Hepatocyte (in vitro differentiated cells): Measurements from ENCODE around the gene WDR81. TPM values are rescaled to one million over a fixed set of nuclear protein-coding genes. Genes with fewer than 3 reads are reported as not detected.
"Not testable (repeated sequence)": the region's sequence is repeated elsewhere in the genome, so short reads cannot be mapped to it uniquely, and the experiment has no call there.

ENCODE experiments used
- DNase-seq: peaks from one replicate; pipeline ENCODE4 v3.0.0-alpha.2; 2016; ENCODE audit warnings: low spot score
- H2AFZ ChIP-seq: fragments of 200-600 bp; sonication (generic); 2 replicates; pipeline ENCODE4 v1.6.0; 2016; ENCODE audit warnings: antibody characterized with exemption, mild to moderate bottlenecking
- H3K27ac ChIP-seq: fragments of 200-600 bp; sonication (generic); 2 replicates; pipeline ENCODE4 v1.5.1; 2016; ENCODE audit warnings: mild to moderate bottlenecking
- H3K27me3 ChIP-seq: fragments of 200-600 bp; sonication (generic); 2 replicates; pipeline ENCODE4 v1.6.1; 2016
- H3K36me3 ChIP-seq: fragments of 200-600 bp; sonication (generic); replicated peaks from 2 replicates; pipeline ENCODE4 v1.5.1; 2016; ENCODE audit warnings: low read depth; ENCODE audit not compliant: insufficient read depth
- H3K4me1 ChIP-seq: fragments of 200-600 bp; sonication (generic); 2 replicates; pipeline ENCODE4 v1.5.1; 2016; ENCODE audit warnings: mild to moderate bottlenecking, moderate library complexity; ENCODE audit not compliant: insufficient read depth
- H3K4me2 ChIP-seq: fragments of 200-600 bp; sonication (generic); 2 replicates; pipeline ENCODE4 v1.6.0; 2016
- H3K4me3 ChIP-seq: fragments of 200-600 bp; sonication (generic); 2 replicates; pipeline ENCODE4 v1.5.1; 2016; ENCODE audit warnings: mild to moderate bottlenecking
- H3K79me2 ChIP-seq: fragments of 200-600 bp; sonication (generic); 2 replicates; pipeline ENCODE4 v1.6.0; 2017; ENCODE audit warnings: mild to moderate bottlenecking
- H3K9me2 ChIP-seq: fragments of 200-600 bp; sonication (generic); replicated peaks from 2 replicates; pipeline ENCODE4 v1.6.0; 2017; ENCODE audit warnings: mild to moderate bottlenecking; ENCODE audit not compliant: insufficient read depth
- H3K9me3 ChIP-seq: fragments of 200-600 bp; sonication (generic); 2 replicates; pipeline ENCODE4 v1.5.1; 2016; ENCODE audit warnings: low read depth, mild to moderate bottlenecking
- H4K20me1 ChIP-seq: fragments of 200-600 bp; sonication (generic); 2 replicates; pipeline ENCODE4 v1.6.0; 2016; ENCODE audit warnings: mild to moderate bottlenecking; ENCODE audit not compliant: insufficient read depth, poor library complexity, severe bottlenecking
- EZH2 ChIP-seq: fragments of 200-600 bp; sonication (generic); IDR thresholded peaks from 2 replicates; pipeline ENCODE4 v1.6.1; 2016; ENCODE audit warnings: antibody characterized with exemption, mild to moderate bottlenecking, borderline replicate concordance
- EZH2phosphoT487 ChIP-seq: fragments of 200-600 bp; sonication (generic); IDR thresholded peaks from one replicate; pipeline ENCODE4 v1.6.1; 2018; ENCODE audit warnings: antibody characterized with exemption, mild to moderate bottlenecking, low read depth, moderate library complexity; ENCODE audit not compliant: unreplicated experiment, severe bottlenecking
- WGBS: methylation state at CpG from one replicate; pipeline ENCODE4 v1.1.6; 2016; ENCODE audit warnings: low lambda C conversion rate; ENCODE audit errors: missing lambda C conversion rate; 5-methylcytosine and 5-hydroxymethylcytosine counted together
- polyA plus RNA-seq: library from polyadenylated mRNA; unstranded; fragments of >200 nt; fragmentation: Nextera tagmentation; extraction: Ambion mirVana; gene quantifications from 2 replicates; pipeline ENCODE4 v1.2.1, GENCODE V29; 2016
- total RNA-seq: library from RNA; depleted of rRNA; stranded (reverse); fragments of >200 nt; gene quantifications from 2 replicates; pipeline ENCODE4 v1.2.3, GENCODE V29; 2014
- TF ChIP-seq, protein P1 (sequence below): fragments of 200-600 bp; sonication (generic); IDR thresholded peaks from 2 replicates; pipeline ENCODE4 v1.5.1; 2016; ENCODE audit warnings: antibody characterized with exemption, mild to moderate bottlenecking; ENCODE audit not compliant: poor library complexity

The WDR81 gene
- total and polyA plus RNA-seq, 2 experiments from 2014 or later: 24.0 to 24.4 TPM

DNA sequence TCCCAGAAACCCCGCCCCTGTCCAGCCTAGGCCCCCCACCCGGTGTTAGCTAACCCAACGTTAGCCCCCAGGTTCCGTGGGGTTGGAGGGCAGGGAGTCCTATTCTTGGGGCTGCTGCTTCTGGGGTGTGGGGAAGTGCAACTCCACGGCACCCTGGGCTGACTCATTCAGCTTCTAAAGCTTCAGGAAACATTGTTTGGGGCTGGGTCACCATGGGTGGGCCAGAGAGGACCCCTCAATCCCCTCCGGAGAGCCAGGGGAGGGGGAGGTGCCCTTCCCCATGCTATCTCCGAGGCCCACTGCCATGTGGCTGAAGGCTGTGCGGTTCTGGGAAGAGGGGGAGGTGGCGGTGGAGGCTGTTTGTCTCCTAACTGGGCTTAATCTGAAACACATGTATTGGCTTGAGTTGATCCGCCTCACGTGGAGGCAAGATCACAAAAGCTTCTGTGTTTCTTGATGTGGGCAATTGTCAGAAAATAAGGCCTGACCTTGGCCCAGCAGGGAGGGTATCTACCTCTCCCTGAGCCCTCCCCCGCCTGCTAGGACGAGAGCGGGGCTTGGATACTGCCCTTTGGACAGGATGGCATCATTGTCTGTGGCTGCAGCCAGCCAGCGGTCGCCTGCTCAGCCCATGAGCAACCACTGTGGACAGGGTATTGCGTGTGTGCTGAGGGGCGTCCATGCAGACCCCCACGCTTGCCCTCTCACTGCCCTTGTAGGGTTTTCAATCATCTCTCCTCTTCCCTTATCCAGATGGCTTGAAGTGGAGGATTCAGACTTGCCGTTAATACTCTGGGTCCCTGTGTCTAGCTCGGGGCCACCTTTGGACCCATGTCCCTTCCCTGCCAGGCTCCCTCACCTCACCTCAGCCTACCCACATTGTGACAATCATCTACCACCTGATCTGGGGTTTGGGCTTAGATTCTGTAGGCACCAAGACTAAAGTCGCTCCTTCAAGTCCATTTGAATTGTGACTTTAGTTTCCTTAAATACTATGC is 38.7 kb downstream of the WDR81 start:
- H3K9me2 ChIP-seq: no peaks in the 10 kb centered on the region
- peak; percentile 73 for DNase-seq
- no peaks in the 10 kb centered on the region for H4K20me1 ChIP-seq
- H3K4me1 ChIP-seq: peaks cover 23% of the 10 kb centered on the region
- 22% methylated on average over 21 of the region's 22 CpGs for WGBS
- peaks cover 23% of the 10 kb centered on the region for H3K79me2 ChIP-seq
- TF ChIP-seq EZH2 (no peak), EZH2phosphoT487 (no peak)
- TF ChIP-seq, protein P1, sequence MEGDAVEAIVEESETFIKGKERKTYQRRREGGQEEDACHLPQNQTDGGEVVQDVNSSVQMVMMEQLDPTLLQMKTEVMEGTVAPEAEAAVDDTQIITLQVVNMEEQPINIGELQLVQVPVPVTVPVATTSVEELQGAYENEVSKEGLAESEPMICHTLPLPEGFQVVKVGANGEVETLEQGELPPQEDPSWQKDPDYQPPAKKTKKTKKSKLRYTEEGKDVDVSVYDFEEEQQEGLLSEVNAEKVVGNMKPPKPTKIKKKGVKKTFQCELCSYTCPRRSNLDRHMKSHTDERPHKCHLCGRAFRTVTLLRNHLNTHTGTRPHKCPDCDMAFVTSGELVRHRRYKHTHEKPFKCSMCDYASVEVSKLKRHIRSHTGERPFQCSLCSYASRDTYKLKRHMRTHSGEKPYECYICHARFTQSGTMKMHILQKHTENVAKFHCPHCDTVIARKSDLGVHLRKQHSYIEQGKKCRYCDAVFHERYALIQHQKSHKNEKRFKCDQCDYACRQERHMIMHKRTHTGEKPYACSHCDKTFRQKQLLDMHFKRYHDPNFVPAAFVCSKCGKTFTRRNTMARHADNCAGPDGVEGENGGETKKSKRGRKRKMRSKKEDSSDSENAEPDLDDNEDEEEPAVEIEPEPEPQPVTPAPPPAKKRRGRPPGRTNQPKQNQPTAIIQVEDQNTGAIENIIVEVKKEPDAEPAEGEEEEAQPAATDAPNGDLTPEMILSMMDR: no peak
- peak overlapping the region; percentile 84 for H3K4me2 ChIP-seq
- peak overlapping the region; percentile 41 for H3K4me3 ChIP-seq
- H3K36me3 ChIP-seq: no peaks in the 10 kb centered on the region
- H3K27ac ChIP-seq: peak overlapping the region; percentile 95
- H3K27me3 ChIP-seq: no peaks in the 10 kb centered on the region
- no peaks in the 10 kb centered on the region for H3K9me3 ChIP-seq
- peak overlapping the region; percentile 13 for H2AFZ ChIP-seq

DNA sequence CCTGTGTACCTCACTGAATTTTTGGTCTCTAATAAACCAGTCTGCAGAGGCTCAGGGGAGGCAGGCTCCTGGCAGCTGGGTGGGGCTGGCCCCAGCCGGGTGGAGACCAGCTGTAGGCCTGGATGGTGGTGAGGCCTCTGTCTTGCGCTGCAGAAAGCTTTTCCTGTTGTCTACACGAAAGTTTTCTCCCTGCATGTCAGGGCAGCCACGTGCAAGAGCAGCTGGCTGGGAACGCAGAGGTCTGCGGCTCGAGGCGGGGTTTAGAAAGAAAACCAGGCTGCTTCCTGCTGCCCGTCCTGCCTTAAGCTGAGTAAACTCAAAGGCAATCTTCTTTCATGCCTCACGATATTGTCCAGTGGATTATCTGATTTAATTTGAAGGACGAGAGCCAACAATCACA is 39.8 kb downstream of the WDR81 start:
- WGBS: 12% methylated on average over 11 of the region's 11 CpGs
- DNase-seq: peak; percentile 83
- Histone ChIP-seq H3K27me3 (no peaks in the 10 kb centered on the region), H3K9me2 (no peaks in the 10 kb centered on the region), H3K4me2 (peak overlapping the region; percentile 84), H3K36me3 (no peaks in the 10 kb centered on the region), H3K27ac (peak overlapping the region; percentile 95), H4K20me1 (no peaks in the 10 kb centered on the region), H3K4me3 (no peak overlapping the region), H3K9me3 (no peaks in the 10 kb centered on the region), H3K4me1 (peaks cover 23% of the 10 kb centered on the region), H2AFZ (no peak overlapping the region), H3K79me2 (peaks cover 23% of the 10 kb centered on the region)
- TF ChIP-seq EZH2phosphoT487: no peak
- TF ChIP-seq, protein P1: no peak
- TF ChIP-seq EZH2: no peak

GRCh38 chr17:1764705-1765104 is 40.2 kb downstream of the WDR81 start:
- Histone ChIP-seq H3K79me2 (peaks cover 23% of the 10 kb centered on the region), H3K27ac (peak overlapping the region; percentile 95), H3K4me2 (peak overlapping the region; percentile 84), H3K4me1 (peaks cover 25% of the 10 kb centered on the region)
- not testable (repeated sequence) for H3K4me3 ChIP-seq, H3K36me3 ChIP-seq, H4K20me1 ChIP-seq, DNase-seq, H3K27me3 ChIP-seq, H3K9me2 ChIP-seq, H2AFZ ChIP-seq, H3K9me3 ChIP-seq
- 92% methylated on average over 7 of the region's 7 CpGs for WGBS

DNA sequence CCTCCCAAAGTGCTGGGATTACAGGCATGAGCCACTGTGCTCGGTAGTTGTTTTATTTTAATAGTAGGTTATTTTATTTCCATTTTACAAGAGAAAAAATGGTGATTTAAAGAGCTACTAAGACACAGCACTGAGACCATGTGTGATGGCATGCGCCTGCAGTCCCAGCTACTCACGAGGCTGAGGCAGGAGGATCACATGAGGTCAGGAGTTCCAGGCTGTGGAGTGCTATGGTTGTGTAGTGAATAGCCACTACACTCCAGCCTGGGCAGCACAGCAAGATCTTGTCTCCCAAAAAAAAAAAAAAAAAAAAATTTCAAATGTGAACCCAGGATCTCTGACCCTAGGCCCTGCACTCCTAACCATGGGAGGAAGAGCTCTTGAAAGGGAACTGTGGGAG is 41.1 kb downstream of the WDR81 start:
- no peaks in the 10 kb centered on the region for H3K27me3 ChIP-seq
- 87% methylated on average over 3 of the region's 3 CpGs for WGBS
- H3K4me1 ChIP-seq: peaks cover 29% of the 10 kb centered on the region
- no peaks in the 10 kb centered on the region for H4K20me1 ChIP-seq
- no peaks in the 10 kb centered on the region for H3K9me2 ChIP-seq
- TF ChIP-seq EZH2 (no peak), EZH2phosphoT487 (no peak)
- TF ChIP-seq, protein P1: no peak
- H3K4me2 ChIP-seq: no peak overlapping the region
- H3K36me3 ChIP-seq: no peaks in the 10 kb centered on the region
- H3K9me3 ChIP-seq: no peaks in the 10 kb centered on the region
- H3K79me2 ChIP-seq: peaks cover 23% of the 10 kb centered on the region
- no peak for DNase-seq
- H3K4me3 ChIP-seq: no peak overlapping the region
- H2AFZ ChIP-seq: no peak overlapping the region
- H3K27ac ChIP-seq: no peak overlapping the region
